Glomerular endothelial cell (primary cell): ENCODE measurements around the gene PEX11G. TPM values are rescaled to one million over a fixed set of nuclear protein-coding genes. Genes with fewer than 3 reads are reported as not detected.

Source experiments
- DNase-seq: peaks from one replicate; pipeline ENCODE4 v3.0.0-alpha.2; 2011; ENCODE audit warnings: low read depth, low spot score; ENCODE audit errors: extremely low read depth
- total RNA-seq: library from RNA; depleted of rRNA; stranded (reverse); fragments of >200 nt; gene quantifications from 2 replicates; pipeline ENCODE4 v1.2.3, GENCODE V29; 2015

The PEX11G gene
- 2.7 and 4.1 TPM in 2 replicates for total RNA-seq

DNA sequence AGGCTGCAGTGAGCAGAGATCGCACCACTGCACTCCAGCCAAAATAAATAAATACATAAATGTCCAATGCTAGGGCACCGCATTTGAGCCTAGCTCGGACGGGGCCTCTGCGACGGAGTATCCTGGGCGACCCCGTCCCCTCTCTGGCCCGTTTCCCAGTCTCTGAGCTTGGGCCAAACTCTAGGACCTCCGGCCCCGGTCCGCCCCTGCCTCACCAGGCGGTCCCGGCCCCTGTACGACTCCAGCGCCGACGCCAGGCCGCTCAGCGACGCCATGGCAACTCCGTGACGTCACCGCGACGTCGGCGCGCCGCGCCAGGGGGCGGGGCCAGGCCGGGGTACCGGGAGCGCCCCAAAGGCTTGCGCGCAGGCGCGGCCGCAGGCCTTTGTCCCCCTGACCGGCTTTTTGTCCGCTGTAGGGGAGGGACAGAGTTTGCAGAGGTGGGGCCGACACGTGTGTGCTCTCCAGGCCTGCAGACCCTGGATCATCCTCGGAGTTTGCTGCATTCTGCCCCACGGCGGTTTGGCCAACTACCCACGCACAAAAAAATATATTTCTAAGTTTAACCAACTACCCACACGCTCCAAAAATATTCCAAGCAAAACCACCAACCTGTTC, at the start of gene PEX11G:
TSS of gene PEX11G (minus strand) at position 300 of the 618 bp plus-strand sequence. CDS start at position 275, 25 bp downstream.
- no peak for DNase-seq

DNA sequence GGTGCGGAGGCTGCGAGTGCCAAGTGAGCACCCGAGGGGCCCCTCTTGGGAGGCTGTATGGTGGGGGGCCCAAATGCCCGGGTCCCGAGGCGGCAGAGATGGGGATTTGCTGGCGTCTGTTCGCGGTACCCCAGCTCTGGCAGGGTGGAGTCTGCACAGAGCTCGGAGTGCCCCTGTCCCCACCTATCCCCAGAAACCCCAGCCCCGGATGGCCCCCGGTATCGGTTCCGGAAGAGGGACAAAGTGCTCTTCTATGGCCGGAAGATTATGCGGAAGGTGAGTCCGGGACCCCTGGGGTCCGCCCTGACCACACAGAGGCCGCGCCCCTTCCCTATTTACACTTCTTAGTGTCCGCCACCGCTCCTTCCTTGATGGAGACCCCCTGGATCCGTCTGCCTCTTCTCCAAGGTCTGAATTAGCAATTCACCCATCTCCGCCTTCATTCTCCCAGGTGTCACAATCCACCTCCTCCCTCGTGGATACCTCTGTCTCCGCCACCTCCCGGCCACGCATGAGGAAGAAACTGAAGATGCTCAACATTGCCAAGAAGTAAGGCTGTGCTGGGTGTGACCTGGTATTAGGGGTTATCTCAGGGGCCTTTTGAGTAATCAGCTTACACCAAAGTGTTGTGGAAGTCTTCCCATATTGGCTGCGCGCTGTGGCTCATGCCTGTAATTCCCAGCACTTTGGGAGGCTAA, 47.3 kb upstream of the PEX11G start:
- DNase-seq, result no peak

DNA sequence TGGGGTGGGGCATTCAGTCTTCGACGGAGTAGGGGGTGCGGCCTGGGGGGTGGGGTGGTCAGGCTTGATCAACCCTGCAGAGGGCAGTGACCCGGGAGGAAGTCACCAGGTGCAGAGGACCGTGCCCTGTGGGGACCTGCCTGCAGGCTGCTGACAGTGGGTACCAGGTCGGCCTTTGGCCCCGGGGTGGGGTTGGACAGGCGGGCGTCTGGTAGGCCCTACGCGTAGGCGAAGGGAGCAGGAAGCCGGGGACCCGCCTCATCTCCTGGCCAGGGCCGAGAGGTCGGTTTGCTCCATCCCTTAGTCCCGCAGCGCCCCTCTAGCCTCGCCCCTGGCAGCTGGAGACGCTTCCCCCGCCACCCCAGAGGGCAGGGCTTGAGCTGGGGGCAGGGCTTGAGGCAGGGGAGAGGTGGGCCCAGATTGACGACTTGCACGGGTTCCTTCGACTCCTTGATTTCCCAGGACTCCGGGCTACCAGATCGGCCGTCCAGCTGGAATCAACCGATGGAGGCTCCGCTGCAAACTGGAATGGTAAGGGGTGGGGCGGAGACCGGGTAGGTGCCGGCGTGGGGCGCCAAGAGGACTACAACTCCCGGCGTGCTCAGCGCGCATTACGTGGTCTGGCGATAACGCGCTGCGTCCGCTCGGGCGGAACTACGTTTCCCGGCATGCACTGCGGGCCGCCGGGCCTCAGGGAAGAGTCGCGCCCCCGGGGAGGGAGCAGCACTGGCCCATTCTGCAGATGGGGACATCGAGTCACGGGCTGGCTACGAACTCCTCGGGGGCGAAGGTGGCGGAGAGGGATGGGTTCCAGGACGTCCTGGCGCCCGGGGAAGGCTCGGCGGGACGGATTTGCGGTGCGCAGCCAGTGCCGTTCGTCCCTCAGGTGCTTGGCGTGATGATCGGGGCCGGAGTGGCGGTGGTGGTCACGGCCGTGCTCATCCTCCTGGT, 46.5 kb upstream of the PEX11G start, which contains the start of gene PNPLA6:
TSS of gene PNPLA6 (plus strand) at position 671 of the 951 bp plus-strand sequence. CDS start at position 743, 72 bp downstream.
- DNase-seq, result peak; percentile 42

DNA sequence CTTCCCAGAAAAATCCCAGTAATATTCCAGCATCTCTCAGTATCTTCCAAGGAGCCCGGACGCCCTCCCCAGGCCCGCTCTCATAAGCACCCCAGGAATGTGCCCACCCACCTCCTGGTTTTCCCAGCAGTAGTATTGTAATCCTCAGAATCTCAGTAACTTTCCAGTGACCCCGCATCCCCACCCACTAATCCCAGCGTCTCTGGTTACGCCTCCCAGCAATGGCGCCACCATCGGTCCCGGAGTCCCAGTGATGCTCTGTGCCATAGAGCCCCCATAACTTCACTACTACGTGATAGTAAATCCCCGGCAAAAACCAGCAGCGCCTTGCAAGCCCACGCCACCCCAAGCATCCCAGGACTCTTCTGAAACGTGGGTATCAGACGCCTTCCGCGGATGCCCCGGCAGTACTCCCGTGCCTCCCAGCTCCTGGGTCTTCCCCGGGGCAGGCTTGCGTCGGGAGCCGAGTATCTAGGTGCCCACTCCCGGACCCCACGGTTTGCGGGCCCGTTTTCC, 45.8 kb upstream of the PEX11G start:
- DNase-seq, result peak; percentile 37

DNA sequence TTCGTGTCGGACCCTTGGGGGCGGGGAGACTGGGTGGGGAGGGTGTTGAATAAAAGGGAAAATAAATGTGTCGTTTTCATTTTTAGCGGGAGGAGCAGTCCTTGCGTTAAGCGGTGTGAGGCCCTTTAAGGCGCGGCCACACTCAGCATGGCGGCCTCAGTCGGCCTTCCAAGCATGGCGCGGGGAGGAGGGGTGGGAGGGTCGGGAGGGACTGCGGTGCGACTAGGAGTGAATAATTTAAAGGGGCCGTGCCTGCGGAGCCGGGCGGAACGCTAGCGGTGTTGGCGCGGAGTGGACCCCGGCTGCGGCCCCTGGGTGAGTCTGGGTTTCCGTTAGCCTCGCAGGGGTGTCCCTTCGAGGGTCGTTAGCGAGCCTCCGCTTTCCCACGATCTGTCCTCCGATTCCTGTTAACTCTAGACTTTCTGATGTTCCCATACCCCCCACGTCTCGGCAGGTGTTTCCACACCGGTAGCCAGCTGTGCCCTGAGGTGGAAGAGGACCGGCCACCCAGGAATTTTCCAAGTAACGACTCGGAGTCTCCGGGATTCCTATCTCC, 45.2 kb upstream of the PEX11G start:
- peak; percentile 25 for DNase-seq

DNA sequence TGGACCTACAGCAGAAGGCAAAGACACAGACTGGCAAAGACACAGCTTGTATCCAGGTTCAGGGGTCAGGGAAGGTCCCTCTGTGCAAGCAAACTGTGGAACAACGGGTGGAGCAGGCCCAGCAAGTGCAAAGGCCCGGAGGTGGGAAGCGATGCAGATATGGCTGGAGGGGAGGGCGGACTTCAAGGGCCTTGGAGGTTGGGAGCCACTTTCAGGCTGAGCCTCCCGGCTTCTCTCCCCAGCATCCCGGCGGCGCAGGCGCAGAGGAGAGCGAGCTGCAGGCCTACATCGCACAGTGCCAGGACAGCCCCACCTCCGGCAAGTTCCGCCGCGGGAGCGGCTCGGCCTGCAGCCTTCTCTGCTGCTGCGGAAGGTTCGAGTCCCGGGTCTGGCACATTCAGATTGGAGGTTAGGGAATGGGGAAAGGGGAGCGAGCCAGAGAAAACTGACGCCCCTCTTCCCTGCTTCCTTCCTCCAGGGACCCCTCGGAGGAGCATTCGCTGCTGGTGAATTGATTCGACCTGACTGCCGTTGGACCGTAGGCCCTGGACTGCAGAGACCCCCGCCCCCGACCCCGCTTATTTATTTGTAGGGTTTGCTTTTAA, 44.5 kb upstream of the PEX11G start:
- DNase-seq, result no peak

DNA sequence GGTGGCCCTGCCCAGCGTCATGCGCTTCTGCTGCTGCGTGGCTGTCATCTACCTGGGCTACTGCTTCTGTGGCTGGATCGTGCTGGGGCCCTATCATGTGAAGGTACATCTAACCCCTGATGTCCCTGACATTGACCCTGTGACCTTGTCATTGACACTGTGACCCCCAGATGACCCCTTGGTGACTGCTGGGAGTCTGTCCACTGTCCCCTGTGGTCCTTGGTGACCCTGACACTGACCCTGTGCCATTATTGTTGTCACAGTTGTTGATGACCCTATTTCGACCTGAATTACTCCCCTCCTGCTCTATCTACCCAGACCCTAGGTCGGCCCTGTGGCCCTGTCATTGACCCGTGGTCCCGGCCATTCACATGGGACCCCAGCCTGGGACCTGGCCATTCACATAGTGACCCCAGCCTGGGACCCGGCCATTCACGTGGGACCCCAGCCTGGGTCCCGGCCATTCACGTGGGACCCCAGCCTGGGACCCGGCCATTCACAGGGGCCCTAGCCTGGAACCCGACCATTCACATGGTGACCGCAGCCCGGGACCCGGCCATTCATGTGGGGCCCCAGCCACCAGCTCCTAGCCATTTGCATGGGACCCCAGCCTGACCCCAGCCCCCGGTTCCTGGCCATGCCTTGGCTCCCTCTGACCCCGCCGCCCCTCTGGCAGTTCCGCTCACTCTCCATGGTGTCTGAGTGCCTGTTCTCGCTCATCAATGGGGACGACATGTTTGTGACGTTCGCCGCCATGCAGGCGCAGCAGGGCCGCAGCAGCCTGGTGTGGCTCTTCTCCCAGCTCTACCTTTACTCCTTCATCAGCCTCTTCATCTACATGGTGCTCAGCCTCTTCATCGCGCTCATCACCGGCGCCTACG, 41.0 kb upstream of the PEX11G start:
- no peak for DNase-seq

DNA sequence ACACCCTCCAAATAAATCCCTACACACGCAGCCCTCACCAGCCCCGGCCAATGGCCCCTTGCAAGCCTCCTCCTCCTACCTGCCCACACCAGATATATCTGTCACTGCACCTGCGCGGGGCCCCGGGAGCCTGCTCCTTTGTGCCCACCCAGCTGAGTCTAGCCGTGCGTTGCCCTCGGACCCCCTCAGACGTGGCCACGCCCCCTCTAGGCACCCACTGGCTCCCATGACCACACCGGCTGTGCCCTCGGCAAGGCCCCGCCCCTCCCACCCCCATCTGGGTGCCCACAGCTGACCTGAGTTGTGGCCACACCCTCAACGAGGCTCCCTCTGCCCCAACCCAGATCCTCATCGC, 40.4 kb upstream of the PEX11G start:
- DNase-seq, result no peak

DNA sequence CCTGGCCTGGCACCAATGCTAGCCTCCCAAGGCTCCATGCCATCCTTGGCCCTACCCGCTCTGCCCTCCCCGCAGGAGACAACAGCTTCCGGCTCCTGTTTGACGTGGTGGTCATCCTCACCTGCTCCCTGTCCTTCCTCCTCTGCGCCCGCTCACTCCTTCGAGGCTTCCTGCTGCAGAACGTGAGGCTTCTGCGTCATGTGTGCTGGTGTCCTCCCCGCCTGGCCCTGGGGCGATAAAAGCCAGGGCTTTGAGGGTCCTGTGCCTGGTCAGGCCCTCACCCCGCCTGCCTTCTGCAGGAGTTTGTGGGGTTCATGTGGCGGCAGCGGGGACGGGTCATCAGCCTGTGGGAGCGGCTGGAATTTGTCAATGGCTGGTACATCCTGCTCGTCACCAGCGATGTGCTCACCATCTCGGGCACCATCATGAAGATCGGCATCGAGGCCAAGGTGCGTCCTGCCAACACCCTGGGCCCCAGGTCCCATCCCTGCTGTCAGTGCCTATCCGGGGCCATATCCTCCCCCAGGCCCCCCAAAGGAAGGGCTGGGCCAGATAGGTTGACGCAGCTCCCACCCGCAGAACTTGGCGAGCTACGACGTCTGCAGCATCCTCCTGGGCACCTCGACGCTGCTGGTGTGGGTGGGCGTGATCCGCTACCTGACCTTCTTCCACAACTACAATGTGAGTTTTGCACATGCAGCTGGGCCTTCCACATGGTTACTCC, 39.8 kb upstream of the PEX11G start:
- DNase-seq, result no peak

DNA sequence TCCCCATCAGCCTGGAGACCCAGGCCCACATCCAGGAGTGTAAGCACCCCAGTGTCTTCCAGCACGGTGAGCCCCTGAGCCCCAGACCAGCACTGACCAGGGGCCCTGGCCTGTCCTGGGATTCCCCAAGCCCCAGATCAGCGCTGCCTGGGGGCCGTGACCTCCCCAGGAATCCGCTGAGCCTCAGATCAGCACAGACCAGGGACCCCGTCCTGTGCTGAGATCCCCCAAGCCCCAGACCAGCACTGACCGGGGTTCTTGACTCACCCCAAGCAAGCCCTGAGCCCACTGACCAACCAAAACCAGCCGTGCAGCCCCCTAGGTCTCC, 39.3 kb upstream of the PEX11G start:
- no peak for DNase-seq

DNA sequence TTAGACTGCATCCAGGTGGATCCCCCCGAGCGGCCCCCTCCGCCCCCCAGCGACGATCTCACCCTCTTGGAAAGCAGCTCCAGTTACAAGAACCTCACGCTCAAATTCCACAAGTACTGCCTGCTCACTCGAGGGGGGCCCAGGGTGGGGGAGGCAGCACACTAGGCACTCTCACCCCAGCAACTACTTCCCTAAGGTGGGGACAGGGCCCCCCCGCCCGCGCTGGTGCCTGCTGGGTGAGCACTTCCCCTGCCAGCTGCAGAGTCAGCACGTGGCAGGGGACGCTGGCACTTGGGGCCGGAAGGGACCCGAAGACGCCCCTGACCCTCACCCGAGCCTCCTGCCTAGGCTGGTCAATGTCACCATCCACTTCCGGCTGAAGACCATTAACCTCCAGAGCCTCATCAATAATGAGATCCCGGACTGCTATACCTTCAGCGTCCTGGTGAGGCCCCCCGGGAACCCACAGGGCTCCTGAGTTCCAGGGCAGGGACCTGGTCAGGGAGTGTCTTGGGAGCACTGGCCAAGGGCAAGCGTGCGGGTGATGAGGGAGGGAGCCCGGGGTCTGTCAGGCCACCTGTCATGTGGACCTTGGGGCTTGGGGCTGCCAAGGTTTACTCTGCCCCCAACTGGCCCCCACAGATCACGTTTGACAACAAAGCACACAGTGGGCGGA, 38.8 kb upstream of the PEX11G start:
- DNase-seq, result no peak

DNA sequence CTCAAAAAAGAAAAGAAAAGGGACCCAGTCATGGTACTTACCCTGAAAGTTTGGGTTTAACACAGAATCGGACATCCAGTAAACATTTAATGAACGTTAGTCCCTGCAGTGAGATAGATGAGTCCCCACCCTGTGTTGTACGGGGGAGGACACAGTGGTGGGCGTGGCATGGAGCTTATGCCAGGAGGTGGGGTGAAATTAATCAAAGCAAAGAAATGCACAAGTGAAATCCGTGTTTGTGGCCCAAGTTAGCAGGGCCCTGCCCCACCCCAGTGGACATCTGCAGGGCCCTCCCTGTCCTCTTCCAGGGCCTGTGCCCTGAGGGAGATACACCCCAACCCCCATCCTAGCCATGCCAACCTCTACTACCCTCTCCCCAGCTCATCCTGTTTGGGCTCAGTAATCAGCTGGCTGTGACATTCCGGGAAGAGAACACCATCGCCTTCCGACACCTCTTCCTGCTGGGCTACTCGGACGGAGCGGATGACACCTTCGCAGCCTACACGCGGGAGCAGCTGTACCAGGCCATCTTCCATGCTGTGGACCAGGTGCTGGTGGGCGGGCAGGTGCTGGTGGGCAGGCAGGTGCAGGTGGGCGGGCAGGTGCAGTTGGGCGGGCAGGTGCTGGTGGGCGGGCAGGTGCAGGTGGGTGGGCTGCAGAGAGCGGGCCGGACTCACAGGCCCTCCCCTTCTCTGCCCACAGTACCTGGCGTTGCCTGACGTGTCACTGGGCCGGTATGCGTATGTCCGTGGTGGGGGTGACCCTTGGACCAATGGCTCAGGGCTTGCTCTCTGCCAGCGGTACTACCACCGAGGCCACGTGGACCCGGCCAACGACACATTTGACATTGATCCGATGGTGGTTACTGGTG, 37.5 kb upstream of the PEX11G start:
- DNase-seq, result no peak

DNA sequence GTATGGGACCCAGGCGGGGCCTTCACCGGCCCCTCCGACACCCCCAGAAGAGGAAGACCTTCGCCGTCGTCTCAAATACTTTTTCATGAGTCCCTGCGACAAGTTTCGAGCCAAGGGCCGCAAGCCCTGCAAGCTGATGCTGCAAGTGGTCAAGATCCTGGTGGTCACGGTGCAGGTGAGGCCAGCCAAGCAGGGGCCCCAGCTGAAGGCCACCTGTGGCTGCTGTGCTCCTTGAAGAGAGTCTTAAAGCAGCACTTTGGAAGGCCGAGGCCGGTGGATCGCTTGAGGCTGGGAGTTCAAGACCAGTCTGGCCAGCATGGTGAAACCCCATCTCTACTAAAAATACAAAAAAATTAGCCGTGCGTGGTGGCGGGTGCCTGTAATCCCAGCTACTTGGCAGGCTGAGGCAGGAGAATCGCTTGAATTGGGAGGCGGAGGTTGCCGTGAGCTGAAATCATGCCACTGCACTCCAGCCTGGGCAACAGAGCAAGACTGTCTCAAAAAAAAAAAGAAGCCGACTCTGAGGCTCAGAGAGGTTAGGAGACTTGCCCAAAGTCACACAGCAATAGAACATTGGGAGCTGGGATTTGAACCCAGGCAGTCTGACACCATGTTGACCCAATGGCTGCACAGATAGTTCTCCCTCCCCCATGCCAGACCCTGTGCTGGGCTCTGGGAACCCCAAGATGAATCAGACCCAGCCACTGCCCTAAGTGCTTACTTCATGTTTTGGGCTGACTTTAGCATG, 36.3 kb upstream of the PEX11G start:
- no peak for DNase-seq

DNA sequence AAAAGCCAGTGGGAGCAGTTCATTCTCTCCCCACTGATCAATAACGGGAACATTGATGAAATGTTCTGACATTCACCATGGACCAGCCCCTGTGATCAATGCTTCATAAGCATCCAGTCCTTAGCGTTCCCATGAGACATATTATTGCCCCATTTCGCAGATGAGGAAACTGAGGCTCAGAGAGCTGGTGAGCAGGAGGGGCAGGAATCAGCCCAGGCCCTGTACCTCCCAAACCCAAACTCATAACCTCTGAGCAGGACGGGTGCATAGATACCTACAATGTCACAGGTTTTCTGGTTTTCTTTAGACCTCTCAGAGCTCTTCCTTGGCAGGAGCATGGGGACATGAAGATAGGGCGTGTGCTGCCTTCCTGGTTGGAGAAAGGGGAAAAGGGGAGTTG, 35.7 kb upstream of the PEX11G start:
- no peak for DNase-seq

DNA sequence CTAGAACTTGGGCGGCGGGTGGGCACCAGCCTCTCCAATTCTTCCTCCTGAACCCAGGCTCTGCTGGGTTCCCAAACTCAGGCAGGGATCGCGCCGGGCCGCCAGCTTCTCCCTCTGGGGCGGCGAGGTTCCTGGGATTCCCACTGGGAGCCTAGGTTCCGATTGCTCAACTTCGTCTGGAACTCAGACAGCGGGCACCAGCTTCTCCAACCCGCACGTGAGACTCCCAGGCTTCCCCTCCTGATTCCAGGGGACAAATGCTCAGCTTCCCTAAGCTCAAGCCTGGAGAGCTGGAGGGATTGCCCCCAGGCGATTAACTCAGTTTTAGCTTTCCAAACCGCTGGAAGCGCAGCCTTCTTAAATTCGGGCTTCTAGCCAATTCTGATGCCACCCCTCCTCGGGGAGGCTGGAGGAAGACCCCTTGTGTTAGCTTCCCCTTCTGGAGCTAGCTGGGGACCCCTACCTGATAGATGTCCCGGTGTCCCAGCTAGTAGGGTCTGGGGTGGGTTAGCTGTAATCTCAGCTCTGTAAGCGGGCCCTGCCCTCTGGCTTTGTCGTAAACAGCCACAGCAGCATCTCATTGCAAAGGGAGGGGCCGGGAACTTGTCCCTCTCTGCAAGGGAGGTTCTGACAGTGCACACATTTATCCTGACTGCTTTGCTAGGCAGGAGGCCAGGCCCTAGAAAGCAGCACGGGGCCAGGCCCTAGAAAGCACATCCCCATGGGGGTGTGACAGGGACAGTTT, 34.3 kb upstream of the PEX11G start:
- no peak for DNase-seq
